ENCODE results near the gene EPS8L2. TPM values are rescaled to one million over a fixed set of nuclear protein-coding genes. Genes with fewer than 3 reads are reported as not detected.
"Not testable (repeated sequence)": the region's sequence is repeated elsewhere in the genome, so short reads cannot be mapped to it uniquely, and the experiment has no call there.

Gene EPS8L2
- total RNA-seq, 1 experiment from 2014 or later: not detected

DNA sequence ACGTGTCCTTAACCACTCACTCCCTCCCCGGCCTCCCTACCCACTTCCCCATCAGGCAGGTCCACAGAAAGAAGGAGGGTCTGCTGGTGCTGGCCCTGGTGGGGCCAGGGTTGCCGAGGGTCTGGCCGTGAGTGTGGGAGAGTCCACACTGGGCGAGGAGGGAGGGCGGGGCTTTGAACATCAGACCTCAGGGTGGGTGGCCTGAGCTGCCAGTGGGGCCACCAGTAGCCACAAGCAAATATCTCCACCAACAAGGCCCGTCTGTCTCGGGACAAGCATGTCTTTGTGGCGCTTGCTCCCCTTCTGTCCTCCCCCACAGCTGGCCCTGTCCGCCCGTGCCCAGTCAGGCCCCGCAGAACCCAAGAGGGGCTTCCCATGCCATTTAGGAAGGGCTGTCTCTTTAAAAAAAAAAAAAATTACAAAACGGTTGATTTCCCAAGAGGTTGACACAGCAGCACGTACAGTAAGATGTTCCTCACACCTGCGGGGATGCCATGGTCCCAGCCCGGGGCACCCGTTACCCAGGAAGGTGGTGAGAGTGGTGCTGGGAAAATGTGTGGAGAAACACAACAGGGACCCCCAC is 23.6 kb downstream of the EPS8L2 start:
- H3K9me3 ChIP-seq (replicated peaks): no peaks in the 10 kb centered on the region
- H3K27me3 ChIP-seq (replicated peaks): no peaks in the 10 kb centered on the region; the same call in 1 of the 2 replicates
- H3K27ac ChIP-seq: no peak overlapping the region
- no peaks in the 10 kb centered on the region for H3K4me1 ChIP-seq (replicated peaks)
- no peak overlapping the region for H3K4me3 ChIP-seq
- no peaks in the 10 kb centered on the region for H3K36me3 ChIP-seq
- no peak for DNase-seq (ENCODE audit: low read depth in 1 of 2, low spot score in 2 of 2)

DNA sequence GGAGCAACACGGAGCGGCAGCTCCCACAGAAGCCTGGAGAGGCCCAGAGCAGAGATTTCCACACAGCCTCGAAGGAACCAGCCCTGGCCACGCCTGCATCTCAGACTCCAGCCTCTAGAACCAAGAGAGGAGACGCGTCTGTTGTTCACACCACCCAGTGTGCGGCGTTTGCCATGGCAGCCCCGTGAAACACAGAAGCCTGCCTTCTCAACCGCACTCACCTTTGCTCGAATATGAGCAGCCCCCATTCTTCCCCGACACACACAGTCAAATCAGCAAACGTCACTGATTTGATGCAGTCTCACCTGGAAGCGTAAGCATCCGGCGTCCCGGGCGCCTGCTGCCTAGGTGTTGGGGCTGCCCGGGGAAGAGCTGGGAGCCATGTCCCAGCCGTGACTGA is 27.0 kb downstream of the EPS8L2 start:
- Histone ChIP-seq H3K27me3 (replicated peaks) (no peaks in the 10 kb centered on the region), H3K9me3 (replicated peaks) (no peaks in the 10 kb centered on the region), H3K4me3 (no peak overlapping the region), H3K4me1 (replicated peaks) (no peaks in the 10 kb centered on the region), H3K36me3 (no peaks in the 10 kb centered on the region), H3K27ac (no peak overlapping the region)
- no peak for DNase-seq (ENCODE audit: low read depth in 1 of 2, low spot score in 2 of 2)

DNA sequence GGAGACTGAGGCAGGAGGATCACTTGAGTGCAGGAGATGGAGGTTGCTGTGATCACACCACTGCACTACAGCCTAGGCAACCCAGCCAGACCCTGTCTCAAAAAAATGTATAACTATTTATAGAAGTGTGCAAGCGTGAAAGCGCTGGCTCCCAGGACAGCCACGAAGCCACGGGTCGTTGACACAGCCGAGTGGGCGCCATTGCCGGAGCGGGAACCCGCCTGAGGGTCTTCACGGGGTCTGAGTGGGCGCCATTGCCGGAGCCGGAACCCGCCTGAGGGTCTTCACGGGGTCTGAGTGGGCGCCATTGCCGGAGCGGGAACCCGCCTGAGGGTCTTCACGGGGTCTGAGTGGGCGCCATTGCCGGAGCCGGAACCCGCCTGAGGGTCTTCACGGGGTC is 28.5 kb downstream of the EPS8L2 start:
- not testable (repeated sequence) for H3K4me3 ChIP-seq; H3K4me1 ChIP-seq (replicated peaks); H3K27me3 ChIP-seq (replicated peaks); H3K9me3 ChIP-seq (replicated peaks); H3K27ac ChIP-seq; DNase-seq (ENCODE audit: low read depth in 1 of 2, low spot score in 2 of 2); H3K36me3 ChIP-seq

GRCh38 chr11:737366-737765 is 31.3 kb downstream of the EPS8L2 start:
- H3K36me3 ChIP-seq: no peaks in the 10 kb centered on the region

DNA sequence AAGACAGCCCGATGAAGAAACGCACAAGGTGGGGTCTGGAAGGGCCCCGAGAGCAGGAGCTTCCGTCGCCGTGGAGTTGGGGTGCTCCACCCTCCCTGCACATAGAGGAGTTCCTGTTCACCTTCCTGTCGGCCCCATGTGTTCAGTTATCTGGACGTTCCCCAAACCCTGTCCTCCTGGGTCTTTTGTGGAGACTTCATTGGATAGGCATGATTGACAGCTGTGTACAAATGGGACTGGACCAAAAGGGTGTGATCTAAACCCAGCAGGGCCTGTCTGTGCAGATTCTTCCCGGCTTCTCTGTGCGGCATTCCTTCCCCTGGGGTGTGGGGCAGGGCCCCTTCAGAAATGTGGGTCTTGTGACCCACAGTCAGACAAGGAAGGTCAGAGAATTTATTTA is 31.9 kb downstream of the EPS8L2 start:
- not testable (repeated sequence) for H3K4me3 ChIP-seq; H3K36me3 ChIP-seq; H3K27ac ChIP-seq; H3K27me3 ChIP-seq (replicated peaks); DNase-seq (ENCODE audit: low read depth in 1 of 2, low spot score in 2 of 2); H3K9me3 ChIP-seq (replicated peaks); H3K4me1 ChIP-seq (replicated peaks)

More at GRCh38 chr11:737366-737765, 31.3 kb downstream of the EPS8L2 start:
- H3K4me3 ChIP-seq: no peak overlapping the region
- DNase-seq (ENCODE audit: low read depth in 1 of 2, low spot score in 2 of 2): no peak
- no peaks in the 10 kb centered on the region for H3K27me3 ChIP-seq (replicated peaks)
- no peak overlapping the region for H3K27ac ChIP-seq
- no peaks in the 10 kb centered on the region for H3K4me1 ChIP-seq (replicated peaks)
- H3K9me3 ChIP-seq (replicated peaks): no peaks in the 10 kb centered on the region

GRCh38 chr11:742156-742546 is 36.1 kb downstream of the EPS8L2 start:
- no peaks in the 10 kb centered on the region for H3K27me3 ChIP-seq (replicated peaks)
- peaks cover 5% of the 10 kb centered on the region; the same call in 1 of the 2 replicates for H3K4me1 ChIP-seq (replicated peaks)
- H3K4me3 ChIP-seq: no peak overlapping the region
- no peak overlapping the region for H3K27ac ChIP-seq
- H3K36me3 ChIP-seq: no peaks in the 10 kb centered on the region
- DNase-seq (ENCODE audit: low read depth in 1 of 2, low spot score in 2 of 2): no peak
- no peaks in the 10 kb centered on the region for H3K9me3 ChIP-seq (replicated peaks)

- Histone ChIP-seq H3K27ac (no peak overlapping the region), H3K4me3 (no peak overlapping the region), H3K27me3 (replicated peaks) (no peaks in the 10 kb centered on the region), H3K36me3 (no peaks in the 10 kb centered on the region), H3K4me1 (replicated peaks) (peaks cover 7% of the 10 kb centered on the region), H3K9me3 (replicated peaks) (no peaks in the 10 kb centered on the region)
- DNase-seq (ENCODE audit: low read depth in 1 of 2, low spot score in 2 of 2): no peak
These were observed 36.7 kb downstream of the EPS8L2 start for GRCh38 chr11:742571-743201.

GRCh38 chr11:745428-745827 is 39.4 kb downstream of the EPS8L2 start:
- Histone ChIP-seq H3K4me1 (replicated peaks) (peaks cover 19% of the 10 kb centered on the region), H3K4me3 (no peak overlapping the region), H3K9me3 (replicated peaks) (no peaks in the 10 kb centered on the region), H3K27ac (no peak overlapping the region), H3K36me3 (no peaks in the 10 kb centered on the region), H3K27me3 (replicated peaks) (no peaks in the 10 kb centered on the region)
- no peak for DNase-seq (ENCODE audit: low read depth in 1 of 2, low spot score in 2 of 2)

DNA sequence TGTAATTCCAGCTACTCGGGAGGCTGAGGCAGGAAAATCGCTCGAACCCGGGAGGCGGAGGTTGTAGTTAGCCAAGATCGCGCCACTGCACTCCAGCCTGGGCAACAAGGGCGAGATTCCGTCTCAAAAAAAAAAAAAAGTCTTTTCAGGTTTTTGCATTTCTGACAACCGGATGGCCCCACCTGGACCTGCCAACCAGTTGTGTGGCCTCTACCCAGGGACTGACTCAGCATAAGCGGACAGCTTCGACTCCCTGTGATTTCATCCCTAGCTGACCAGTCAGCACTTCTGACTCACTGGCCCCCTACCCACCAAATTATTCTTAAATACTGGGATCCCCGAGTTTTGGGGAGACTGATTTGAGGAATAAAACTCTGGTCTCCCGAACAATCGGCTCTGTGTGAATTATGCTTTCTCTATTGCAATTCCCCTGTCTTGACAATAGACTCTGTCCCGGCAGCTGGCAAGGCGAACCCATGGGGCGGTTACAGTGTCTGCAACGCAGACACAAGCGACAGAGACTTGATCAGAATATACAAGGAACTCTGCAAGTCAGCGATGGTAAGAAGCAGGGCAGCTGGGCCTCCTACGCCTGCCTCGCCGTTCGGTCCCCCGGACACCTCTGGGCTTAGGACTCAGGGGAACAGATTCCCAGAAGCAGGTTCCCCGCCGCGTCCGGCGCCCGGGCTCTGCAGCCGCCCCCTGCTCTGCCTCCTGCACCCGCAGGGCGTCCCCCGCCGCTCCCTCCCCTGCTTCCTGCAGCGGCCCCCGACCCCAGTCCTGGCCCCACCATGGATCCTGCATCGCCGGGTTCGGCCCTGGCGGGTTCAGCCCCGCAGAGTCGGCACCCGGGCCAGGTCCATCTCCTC is 40.5 kb downstream of the EPS8L2 start:
- no peak for DNase-seq (ENCODE audit: low read depth in 1 of 2, low spot score in 2 of 2)
- H3K4me1 ChIP-seq (replicated peaks): peaks cover 19% of the 10 kb centered on the region
- H3K27me3 ChIP-seq (replicated peaks): no peaks in the 10 kb centered on the region
- peak overlapping the region; percentile 93 for H3K4me3 ChIP-seq
- no peaks in the 10 kb centered on the region for H3K9me3 ChIP-seq (replicated peaks)
- H3K27ac ChIP-seq: no peak overlapping the region
- H3K36me3 ChIP-seq: no peaks in the 10 kb centered on the region

DNA sequence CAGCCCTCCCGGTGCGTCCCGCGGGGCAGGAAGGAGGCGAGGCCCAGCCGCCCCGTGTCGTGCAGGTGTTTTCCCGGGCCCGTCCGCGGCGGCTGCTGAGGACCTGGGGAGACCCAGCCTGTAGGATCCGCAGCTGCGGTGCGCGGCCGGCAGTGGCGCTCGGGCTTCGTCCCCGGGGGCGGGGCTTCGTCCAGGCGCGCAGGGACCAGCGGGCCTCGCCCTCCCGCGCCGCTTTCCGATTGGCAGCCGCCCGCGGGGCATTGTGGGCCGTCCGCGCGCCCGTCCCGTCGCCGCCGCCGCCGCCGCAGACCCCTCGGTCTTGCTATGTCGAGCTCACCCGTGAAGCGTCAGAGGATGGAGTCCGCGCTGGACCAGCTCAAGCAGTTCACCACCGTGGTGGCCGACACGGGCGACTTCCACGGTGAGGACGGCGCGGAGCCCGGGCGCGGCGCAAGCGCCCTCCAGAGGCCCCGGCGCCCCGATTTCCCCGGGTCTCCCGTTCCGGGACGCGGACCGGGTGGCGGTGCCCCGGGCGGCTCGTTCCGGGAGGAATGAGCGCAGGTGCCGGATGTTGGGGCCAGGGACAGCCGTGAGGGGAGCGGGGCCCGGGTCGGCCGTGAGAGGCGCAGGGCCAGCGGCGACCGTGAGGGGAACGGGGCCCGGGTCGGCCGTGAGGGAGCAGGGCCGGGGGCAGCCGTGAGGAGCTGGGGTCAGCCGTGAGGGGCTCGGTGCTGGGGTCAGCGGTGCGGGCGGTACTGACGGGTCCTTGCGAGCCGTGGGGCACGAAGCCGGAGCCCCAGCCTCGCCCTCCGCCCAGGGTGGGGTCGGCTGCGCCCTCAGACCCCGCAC is 41.4 kb downstream of the EPS8L2 start, which contains the start of gene TALDO1:
Gene TALDO1, plus strand, starts transcription at position 307 of the 849 bp plus-strand sequence. Its CDS starts 18 bp downstream, at position 325.
- peak within 1 kb of the TSS; percentile 93 for H3K4me3 ChIP-seq
- DNase-seq (ENCODE audit: low read depth in 1 of 2, low spot score in 2 of 2): peak; percentile 61 to 77
- H3K27ac ChIP-seq: peak within 1 kb of the TSS; percentile 81
- no peaks in the 10 kb centered on the region for H3K27me3 ChIP-seq (replicated peaks)
- H3K9me3 ChIP-seq (replicated peaks): no peaks in the 10 kb centered on the region
- no peaks in the 10 kb centered on the region; the same call in 1 of the 2 replicates for H3K36me3 ChIP-seq
- H3K4me1 ChIP-seq (replicated peaks): peaks cover 19% of the 10 kb centered on the region

- H3K9me3 ChIP-seq (replicated peaks): no peaks in the 10 kb centered on the region
- peak in 1 of 2 experiments; percentile 12 for DNase-seq (ENCODE audit: low read depth in 1 of 2, low spot score in 2 of 2)
- H3K27ac ChIP-seq: peak overlapping the region; percentile 81
- peaks cover 19% of the 10 kb centered on the region for H3K4me1 ChIP-seq (replicated peaks)
- H3K4me3 ChIP-seq: peak overlapping the region; percentile 93
- H3K27me3 ChIP-seq (replicated peaks): no peaks in the 10 kb centered on the region
- peaks cover 2% of the 10 kb centered on the region; the same call in 1 of the 2 replicates for H3K36me3 ChIP-seq
These were observed 42.0 kb downstream of the EPS8L2 start for GRCh38 chr11:748007-748359.

DNA sequence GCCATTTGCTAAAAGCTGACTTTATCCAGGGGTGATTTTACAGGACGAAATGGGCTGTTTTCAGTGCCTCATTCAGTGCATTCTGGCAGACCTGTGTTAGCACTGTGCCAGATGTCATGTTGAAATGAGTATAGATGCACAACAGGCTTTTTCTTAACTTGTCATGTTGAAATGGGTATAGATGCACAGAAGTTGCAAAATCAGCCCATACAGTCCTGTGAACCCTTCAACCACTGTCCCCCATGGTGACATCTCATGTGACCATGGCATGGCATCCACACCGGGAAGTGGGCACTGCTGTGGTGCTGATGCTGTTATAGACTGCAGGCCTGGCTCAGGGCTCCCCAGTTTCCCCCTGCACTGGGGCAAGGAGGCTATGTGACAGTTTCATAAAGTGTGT is 43.7 kb downstream of the EPS8L2 start:
- Histone ChIP-seq H3K27ac (no peak overlapping the region), H3K36me3 (peaks cover 2% of the 10 kb centered on the region; the same call in 1 of the 2 replicates), H3K4me3 (no peak overlapping the region), H3K27me3 (replicated peaks) (no peaks in the 10 kb centered on the region), H3K9me3 (replicated peaks) (no peaks in the 10 kb centered on the region), H3K4me1 (replicated peaks) (peaks cover 19% of the 10 kb centered on the region)
- no peak for DNase-seq (ENCODE audit: low read depth in 1 of 2, low spot score in 2 of 2)

DNA sequence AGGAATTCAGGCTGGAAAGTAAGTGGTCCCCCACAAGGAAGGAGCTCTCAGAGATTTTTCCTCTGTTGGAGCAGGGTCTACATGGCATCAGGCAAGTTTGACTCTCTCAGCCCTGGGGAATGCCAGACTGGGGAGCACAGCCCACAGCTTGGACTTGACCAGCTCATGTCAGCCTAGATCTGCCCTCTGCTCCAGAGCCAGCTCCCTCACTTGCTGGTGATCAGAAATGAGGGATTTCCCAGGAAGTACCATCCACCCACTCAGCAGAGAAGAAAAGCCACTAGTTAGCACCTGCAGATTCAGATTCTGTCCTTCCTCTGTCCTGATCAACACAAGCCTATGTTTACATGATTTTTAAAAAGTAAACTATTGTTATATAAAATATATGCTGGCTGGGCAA is 54.2 kb downstream of the EPS8L2 start:
- H3K27ac ChIP-seq: no peak overlapping the region
- H3K27me3 ChIP-seq (replicated peaks): no peaks in the 10 kb centered on the region
- no peaks in the 10 kb centered on the region for H3K9me3 ChIP-seq (replicated peaks)
- peaks cover 42% of the 10 kb centered on the region for H3K36me3 ChIP-seq
- H3K4me3 ChIP-seq: no peak overlapping the region
- DNase-seq (ENCODE audit: low read depth in 1 of 2, low spot score in 2 of 2): no peak
- H3K4me1 ChIP-seq (replicated peaks): peaks cover 8% of the 10 kb centered on the region

Data from SJSA1 (cell line).